Measurements from ENCODE around the gene RNU6-9. TPM values are rescaled to one million over a fixed set of nuclear protein-coding genes. Genes with fewer than 3 reads are reported as not detected.
A peak's percentile ranks its signal among the peaks of the same experiment; 100 is the strongest.

The RNU6-9 gene
- total RNA-seq, 2 donors from 2014 or later = not detected

GRCh38 chr19:936175-936546 is 42.9 kb downstream of the RNU6-9 start:
- DNase-seq = no peak
- Mint-ChIP-seq H3K4me1 (ENCODE audit: low read depth) (peaks cover 40% of the 10 kb centered on the region), H3K36me3 (ENCODE audit: insufficient read depth in 2 of 2) (peaks cover 0 to 1% of the 10 kb centered on the region in 2 donors), H3K27me3 (ENCODE audit: low read depth) (no peaks in the 10 kb centered on the region), H3K27ac (no peak overlapping the region), H3K4me3 (no peak overlapping the region), H3K9me3 (peaks cover 0 to 1% of the 10 kb centered on the region in 2 donors)
- ATAC-seq (replicated peaks in 1 of 2) = no peak

DNA sequence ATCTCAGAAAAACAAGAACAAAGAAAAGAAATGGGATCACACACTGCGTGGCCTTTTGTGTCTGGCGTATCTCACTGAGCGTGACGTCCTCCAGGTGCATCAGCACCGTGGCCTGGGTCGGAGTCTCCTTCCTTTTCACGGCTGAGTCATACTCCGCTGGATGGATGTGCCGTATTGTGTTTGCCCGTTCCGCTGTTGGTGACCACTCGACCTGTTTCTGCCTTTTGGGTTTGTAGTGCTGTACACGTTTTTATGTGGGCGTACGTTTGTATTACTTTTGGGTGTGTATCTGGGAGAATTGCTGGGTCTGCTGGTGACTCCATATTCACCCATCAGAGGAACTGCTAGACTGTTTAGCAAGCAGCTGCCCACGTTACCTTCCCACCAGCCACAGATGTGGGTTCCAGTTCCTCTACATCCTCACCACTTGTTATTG is 44.0 kb downstream of the RNU6-9 start:
- Mint-ChIP-seq H3K9me3 (peaks cover 0 to 1% of the 10 kb centered on the region in 2 donors), H3K27ac (no peak overlapping the region), H3K27me3 (ENCODE audit: low read depth) (no peaks in the 10 kb centered on the region), H3K36me3 (ENCODE audit: insufficient read depth in 2 of 2) (peaks cover 0 to 1% of the 10 kb centered on the region in 2 donors), H3K4me1 (ENCODE audit: low read depth) (peaks cover 41% of the 10 kb centered on the region), H3K4me3 (no peak overlapping the region)
- ATAC-seq (replicated peaks in 1 of 2) = peak; percentile 33 to 65
- peak; percentile 30 to 70 for DNase-seq

GRCh38 chr19:938233-938923 is 45.1 kb downstream of the RNU6-9 start:
- Mint-ChIP-seq H3K4me3 (no peak overlapping the region), H3K27me3 (ENCODE audit: low read depth) (no peaks in the 10 kb centered on the region), H3K4me1 (ENCODE audit: low read depth) (peaks cover 33% of the 10 kb centered on the region), H3K36me3 (ENCODE audit: insufficient read depth in 2 of 2) (peaks cover 0 to 1% of the 10 kb centered on the region in 2 donors), H3K27ac (no peak overlapping the region), H3K9me3 (peaks cover 0 to 1% of the 10 kb centered on the region in 2 donors)
- ATAC-seq (replicated peaks in 1 of 2) (no peak), DNase-seq (no peak)

- Mint-ChIP-seq H3K9me3 (peaks cover 0 to 1% of the 10 kb centered on the region in 2 donors), H3K4me3 (peak overlapping the region; percentile 86 to 90), H3K4me1 (ENCODE audit: low read depth) (peaks cover 33% of the 10 kb centered on the region), H3K27me3 (ENCODE audit: low read depth) (no peaks in the 10 kb centered on the region), H3K36me3 (ENCODE audit: insufficient read depth in 2 of 2) (peaks cover 0 to 1% of the 10 kb centered on the region in 2 donors), H3K27ac (no peak overlapping the region)
- no peak for DNase-seq
- ATAC-seq (replicated peaks in 1 of 2) = no peak
These were observed 46.2 kb downstream of the RNU6-9 start for GRCh38 chr19:939439-939838.

- Mint-ChIP-seq H3K27me3 (ENCODE audit: low read depth) (no peaks in the 10 kb centered on the region), H3K9me3 (peaks cover 0 to 1% of the 10 kb centered on the region in 2 donors), H3K36me3 (ENCODE audit: insufficient read depth in 2 of 2) (peaks cover 0 to 1% of the 10 kb centered on the region in 2 donors), H3K4me3 (peak overlapping the region; percentile 86 to 90), H3K27ac (peak overlapping the region; percentile 67), H3K4me1 (ENCODE audit: low read depth) (peaks cover 33% of the 10 kb centered on the region)
- DNase-seq (no peak), ATAC-seq (replicated peaks in 1 of 2) (no peak)
These were observed 46.6 kb downstream of the RNU6-9 start for GRCh38 chr19:939922-940321.

- Mint-ChIP-seq H3K9me3 (peaks cover 0 to 1% of the 10 kb centered on the region in 2 donors), H3K4me1 (ENCODE audit: low read depth) (peaks cover 33% of the 10 kb centered on the region), H3K4me3 (peak overlapping the region; percentile 86 to 90), H3K27me3 (ENCODE audit: low read depth) (no peaks in the 10 kb centered on the region), H3K27ac (no peak overlapping the region), H3K36me3 (ENCODE audit: insufficient read depth in 2 of 2) (peaks cover 0 to 1% of the 10 kb centered on the region in 2 donors)
- ATAC-seq (replicated peaks in 1 of 2) (peak; percentile 86 to 88), DNase-seq (peak; percentile 67 to 68)
These were observed 47.5 kb downstream of the RNU6-9 start for GRCh38 chr19:940591-941291.

DNA sequence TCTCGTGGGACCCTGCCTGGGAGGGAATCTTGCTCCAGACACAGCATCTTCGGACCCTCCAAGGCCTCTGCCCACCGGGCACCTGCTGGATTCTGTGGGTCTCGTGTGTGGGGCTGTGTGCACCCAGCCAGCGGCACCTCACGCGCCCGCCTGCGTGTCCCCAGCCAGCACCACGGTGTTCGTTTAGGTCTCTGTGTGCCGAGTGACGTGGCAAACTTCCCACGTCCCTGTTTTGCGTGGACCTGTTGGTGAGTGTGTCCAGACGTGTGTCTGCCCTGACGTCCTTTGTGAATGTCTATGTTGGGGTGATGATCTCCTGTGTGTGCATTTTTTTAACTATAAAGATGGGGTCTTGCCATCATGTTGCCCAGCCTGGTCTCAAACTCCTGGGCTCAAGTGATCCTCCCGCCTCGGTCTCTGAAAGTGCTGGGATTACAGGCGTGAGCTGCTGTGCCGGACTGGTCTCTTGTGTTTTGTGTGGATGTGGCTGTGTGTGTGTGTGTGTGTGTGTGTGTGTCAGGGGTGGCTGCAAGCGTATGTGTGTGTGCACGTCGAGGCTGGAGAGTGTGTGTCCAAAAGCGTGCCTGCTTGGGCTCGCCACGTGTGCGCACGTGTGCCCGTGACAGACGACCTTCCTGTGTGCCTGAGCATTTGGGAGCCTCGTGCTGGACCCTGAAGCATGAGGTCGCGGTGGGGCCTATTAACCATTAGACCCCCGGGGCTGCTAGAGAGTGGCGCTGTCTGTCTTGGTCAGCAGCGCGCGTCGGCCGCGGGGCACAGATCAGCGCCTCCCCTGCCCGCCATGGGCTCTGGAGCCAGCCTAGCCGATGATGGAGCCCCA is 48.2 kb downstream of the RNU6-9 start:
- Mint-ChIP-seq H3K4me1 (ENCODE audit: low read depth) (peaks cover 33% of the 10 kb centered on the region), H3K27ac (no peak overlapping the region), H3K36me3 (ENCODE audit: insufficient read depth in 2 of 2) (peaks cover 0 to 1% of the 10 kb centered on the region in 2 donors), H3K4me3 (peak overlapping the region; percentile 22 to 72), H3K9me3 (peaks cover 0 to 1% of the 10 kb centered on the region in 2 donors), H3K27me3 (ENCODE audit: low read depth) (no peaks in the 10 kb centered on the region)
- ATAC-seq (replicated peaks in 1 of 2) (no peak), DNase-seq (no peak)

- ATAC-seq (replicated peaks in 1 of 2) (no peak), DNase-seq (no peak)
- H3K4me1 Mint-ChIP-seq (ENCODE audit: low read depth) = peaks cover 31% of the 10 kb centered on the region
- peaks cover 0 to 1% of the 10 kb centered on the region in 2 donors for H3K36me3 Mint-ChIP-seq (ENCODE audit: insufficient read depth in 2 of 2)
- peaks cover 0 to 1% of the 10 kb centered on the region in 2 donors for H3K9me3 Mint-ChIP-seq
- H3K27ac Mint-ChIP-seq = no peak overlapping the region
- H3K27me3 Mint-ChIP-seq (ENCODE audit: low read depth) = no peaks in the 10 kb centered on the region
- H3K4me3 Mint-ChIP-seq = no peak overlapping the region
These were observed 48.9 kb downstream of the RNU6-9 start for GRCh38 chr19:942133-942645.

Other genes starting within 250 kb of the RNU6-9 start
- 10 to 100 TPM; 72.8 to 91.8 TPM for gene RNF126, start 230.3 kb upstream of the RNU6-9 start, total RNA-seq
- 10 to 100 TPM; 10.0 to 11.4 TPM for gene FSTL3, start 217.1 kb upstream of the RNU6-9 start, total RNA-seq
- gene PRSS57, start 198.0 kb upstream of the RNU6-9 start, total RNA-seq = under 1 TPM in 1 of 2 donors, not detected in 1; 0.22 TPM
- gene PALM, start 184.5 kb upstream of the RNU6-9 start, total RNA-seq = 1 to 10 TPM in 1 of 2 donors, under 1 TPM in 1; 0.72 to 2.0 TPM
- not detected for gene MISP, start 142.4 kb upstream of the RNU6-9 start, total RNA-seq
- gene PTBP1, start 96.0 kb upstream of the RNU6-9 start, total RNA-seq = 100 to 1,000 TPM; 515 to 611 TPM
- gene PLPPR3, start 71.5 kb upstream of the RNU6-9 start, total RNA-seq = not detected
- not detected for gene AZU1, start 65.6 kb upstream of the RNU6-9 start, total RNA-seq
- not detected for gene PRTN3, start 52.5 kb upstream of the RNU6-9 start, total RNA-seq
- not detected for gene ELANE, start 41.2 kb upstream of the RNU6-9 start, total RNA-seq
- gene CFD, start 33.8 kb upstream of the RNU6-9 start, total RNA-seq = 1 to 10 TPM; 2.1 to 3.1 TPM
- gene MED16, start 297 bp upstream of the RNU6-9 start, total RNA-seq = 10 to 100 TPM; 59.8 to 62.2 TPM
- gene R3HDM4, start 19.7 kb downstream of the RNU6-9 start, total RNA-seq = 100 to 1,000 TPM; 109 to 126 TPM
- 1 to 10 TPM; 1.0 to 3.6 TPM for gene KISS1R, start 23.8 kb downstream of the RNU6-9 start, total RNA-seq
- gene ARID3A, start 32.6 kb downstream of the RNU6-9 start, total RNA-seq = 10 to 100 TPM; 31.7 to 34.0 TPM
- gene WDR18, start 90.9 kb downstream of the RNU6-9 start, total RNA-seq = 10 to 100 TPM; 59.6 TPM
- gene GRIN3B, start 106.9 kb downstream of the RNU6-9 start, total RNA-seq = under 1 TPM; 0.10 to 0.35 TPM
- 100 to 1,000 TPM; 125 to 127 TPM for gene TMEM259, start 127.6 kb downstream of the RNU6-9 start, total RNA-seq
- gene RNU6-2, start 128.0 kb downstream of the RNU6-9 start, total RNA-seq = not detected
- gene CNN2, start 133.1 kb downstream of the RNU6-9 start, total RNA-seq = 100 to 1,000 TPM in 1 of 2 donors, 10 to 100 TPM in 1; 98.9 to 124 TPM
- gene ABCA7, start 146.6 kb downstream of the RNU6-9 start, total RNA-seq = 10 to 100 TPM; 34.3 to 37.1 TPM
- 100 to 1,000 TPM; 235 to 236 TPM for gene ARHGAP45, start 173.7 kb downstream of the RNU6-9 start, total RNA-seq
- 100 to 1,000 TPM; 176 to 179 TPM for gene POLR2E, start 201.9 kb downstream of the RNU6-9 start, total RNA-seq
- 100 to 1,000 TPM; 251 to 308 TPM for gene GPX4, start 210.5 kb downstream of the RNU6-9 start, total RNA-seq